ENCODE measurements around the gene KIFBP.

DNA sequence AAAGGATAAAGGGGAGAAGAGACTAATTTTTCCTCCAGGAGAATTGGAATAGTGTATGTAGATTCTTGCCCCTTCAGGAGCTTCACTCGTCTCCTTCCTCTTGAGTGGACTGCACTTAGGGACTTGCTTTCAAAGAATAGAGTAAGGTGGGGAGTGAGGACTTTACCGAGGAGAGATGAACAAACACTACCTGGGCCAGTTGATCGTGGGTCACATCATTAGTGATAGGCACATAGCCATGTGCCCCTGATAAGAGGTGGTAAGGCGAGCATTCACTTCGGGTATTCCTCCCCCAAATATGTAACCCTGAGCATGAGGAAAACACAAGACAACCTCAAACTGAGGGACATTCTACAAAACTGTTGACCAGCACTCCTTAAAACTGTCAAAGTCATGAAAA is 14.6 kb upstream of the KIFBP start:
- TF ChIP-seq, protein P1, sequence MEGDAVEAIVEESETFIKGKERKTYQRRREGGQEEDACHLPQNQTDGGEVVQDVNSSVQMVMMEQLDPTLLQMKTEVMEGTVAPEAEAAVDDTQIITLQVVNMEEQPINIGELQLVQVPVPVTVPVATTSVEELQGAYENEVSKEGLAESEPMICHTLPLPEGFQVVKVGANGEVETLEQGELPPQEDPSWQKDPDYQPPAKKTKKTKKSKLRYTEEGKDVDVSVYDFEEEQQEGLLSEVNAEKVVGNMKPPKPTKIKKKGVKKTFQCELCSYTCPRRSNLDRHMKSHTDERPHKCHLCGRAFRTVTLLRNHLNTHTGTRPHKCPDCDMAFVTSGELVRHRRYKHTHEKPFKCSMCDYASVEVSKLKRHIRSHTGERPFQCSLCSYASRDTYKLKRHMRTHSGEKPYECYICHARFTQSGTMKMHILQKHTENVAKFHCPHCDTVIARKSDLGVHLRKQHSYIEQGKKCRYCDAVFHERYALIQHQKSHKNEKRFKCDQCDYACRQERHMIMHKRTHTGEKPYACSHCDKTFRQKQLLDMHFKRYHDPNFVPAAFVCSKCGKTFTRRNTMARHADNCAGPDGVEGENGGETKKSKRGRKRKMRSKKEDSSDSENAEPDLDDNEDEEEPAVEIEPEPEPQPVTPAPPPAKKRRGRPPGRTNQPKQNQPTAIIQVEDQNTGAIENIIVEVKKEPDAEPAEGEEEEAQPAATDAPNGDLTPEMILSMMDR (IDR thresholded peaks at IDR 0.05): no peak
- TF ChIP-seq POLR2AphosphoS5 (IDR thresholded peaks at IDR 0.05): no peak

Measured in breast epithelium (tissue), 3 donors.